ENCODE results near the gene BMP15. TPM values are rescaled to one million over a fixed set of nuclear protein-coding genes. Genes with fewer than 3 reads are reported as not detected.

The BMP15 gene
- total RNA-seq, 1 experiment from 2014 or later = not detected

DNA sequence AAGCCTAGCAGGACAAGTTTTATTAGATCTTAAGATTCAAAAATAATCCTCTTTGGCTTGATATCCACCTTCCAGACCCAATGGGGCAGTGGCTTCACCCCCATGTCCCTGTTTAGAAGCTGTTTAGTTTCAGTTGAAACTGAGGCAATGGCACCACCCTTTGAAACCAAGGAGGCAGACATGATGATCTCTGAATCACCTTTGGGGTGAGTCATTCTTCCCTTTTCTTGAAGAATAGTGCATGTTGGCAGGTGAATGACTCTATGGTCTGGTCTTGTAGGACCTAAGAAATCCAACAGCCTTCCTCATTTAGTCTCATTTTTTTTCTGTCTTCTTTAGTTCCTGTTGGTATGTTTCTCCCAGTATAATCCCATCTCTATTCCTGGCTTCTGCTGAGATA lies 29.5 kb upstream of the BMP15 start (continued):
- TF ChIP-seq, protein P1, sequence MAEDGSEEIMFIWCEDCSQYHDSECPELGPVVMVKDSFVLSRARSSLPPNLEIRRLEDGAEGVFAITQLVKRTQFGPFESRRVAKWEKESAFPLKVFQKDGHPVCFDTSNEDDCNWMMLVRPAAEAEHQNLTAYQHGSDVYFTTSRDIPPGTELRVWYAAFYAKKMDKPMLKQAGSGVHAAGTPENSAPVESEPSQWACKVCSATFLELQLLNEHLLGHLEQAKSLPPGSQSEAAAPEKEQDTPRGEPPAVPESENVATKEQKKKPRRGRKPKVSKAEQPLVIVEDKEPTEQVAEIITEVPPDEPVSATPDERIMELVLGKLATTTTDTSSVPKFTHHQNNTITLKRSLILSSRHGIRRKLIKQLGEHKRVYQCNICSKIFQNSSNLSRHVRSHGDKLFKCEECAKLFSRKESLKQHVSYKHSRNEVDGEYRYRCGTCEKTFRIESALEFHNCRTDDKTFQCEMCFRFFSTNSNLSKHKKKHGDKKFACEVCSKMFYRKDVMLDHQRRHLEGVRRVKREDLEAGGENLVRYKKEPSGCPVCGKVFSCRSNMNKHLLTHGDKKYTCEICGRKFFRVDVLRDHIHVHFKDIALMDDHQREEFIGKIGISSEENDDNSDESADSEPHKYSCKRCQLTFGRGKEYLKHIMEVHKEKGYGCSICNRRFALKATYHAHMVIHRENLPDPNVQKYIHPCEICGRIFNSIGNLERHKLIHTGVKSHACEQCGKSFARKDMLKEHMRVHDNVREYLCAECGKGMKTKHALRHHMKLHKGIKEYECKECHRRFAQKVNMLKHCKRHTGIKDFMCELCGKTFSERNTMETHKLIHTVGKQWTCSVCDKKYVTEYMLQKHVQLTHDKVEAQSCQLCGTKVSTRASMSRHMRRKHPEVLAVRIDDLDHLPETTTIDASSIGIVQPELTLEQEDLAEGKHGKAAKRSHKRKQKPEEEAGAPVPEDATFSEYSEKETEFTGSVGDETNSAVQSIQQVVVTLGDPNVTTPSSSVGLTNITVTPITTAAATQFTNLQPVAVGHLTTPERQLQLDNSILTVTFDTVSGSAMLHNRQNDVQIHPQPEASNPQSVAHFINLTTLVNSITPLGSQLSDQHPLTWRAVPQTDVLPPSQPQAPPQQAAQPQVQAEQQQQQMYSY (CRISPR knock-in tag; IDR thresholded peaks at IDR 0.05) = no peak
- TF ChIP-seq HMGA2 (CRISPR knock-in tag; IDR thresholded peaks at IDR 0.05) = no peak
- no peak for TF ChIP-seq JAZF1 (CRISPR knock-in tag; IDR thresholded peaks at IDR 0.05)
- TF ChIP-seq ZBTB21 (CRISPR knock-in tag; IDR thresholded peaks at IDR 0.05; ENCODE audit: borderline replicate concordance) = no peak

GRCh38 chrX:50888884-50889283 lies 21.7 kb upstream of the BMP15 start:
- no peak for TF ChIP-seq JAZF1 (CRISPR knock-in tag; IDR thresholded peaks at IDR 0.05)
- TF ChIP-seq, protein P2, sequence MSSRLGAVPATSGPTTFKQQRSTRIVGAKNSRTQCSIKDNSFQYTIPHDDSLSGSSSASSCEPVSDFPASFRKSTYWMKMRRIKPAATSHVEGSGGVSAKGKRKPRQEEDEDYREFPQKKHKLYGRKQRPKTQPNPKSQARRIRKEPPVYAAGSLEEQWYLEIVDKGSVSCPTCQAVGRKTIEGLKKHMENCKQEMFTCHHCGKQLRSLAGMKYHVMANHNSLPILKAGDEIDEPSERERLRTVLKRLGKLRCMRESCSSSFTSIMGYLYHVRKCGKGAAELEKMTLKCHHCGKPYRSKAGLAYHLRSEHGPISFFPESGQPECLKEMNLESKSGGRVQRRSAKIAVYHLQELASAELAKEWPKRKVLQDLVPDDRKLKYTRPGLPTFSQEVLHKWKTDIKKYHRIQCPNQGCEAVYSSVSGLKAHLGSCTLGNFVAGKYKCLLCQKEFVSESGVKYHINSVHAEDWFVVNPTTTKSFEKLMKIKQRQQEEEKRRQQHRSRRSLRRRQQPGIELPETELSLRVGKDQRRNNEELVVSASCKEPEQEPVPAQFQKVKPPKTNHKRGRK (CRISPR knock-in tag; IDR thresholded peaks at IDR 0.05; ENCODE audit: borderline replicate concordance) = no peak
- no peak for ATAC-seq
- POLR2A ChIA-PET = no interaction called here

DNA sequence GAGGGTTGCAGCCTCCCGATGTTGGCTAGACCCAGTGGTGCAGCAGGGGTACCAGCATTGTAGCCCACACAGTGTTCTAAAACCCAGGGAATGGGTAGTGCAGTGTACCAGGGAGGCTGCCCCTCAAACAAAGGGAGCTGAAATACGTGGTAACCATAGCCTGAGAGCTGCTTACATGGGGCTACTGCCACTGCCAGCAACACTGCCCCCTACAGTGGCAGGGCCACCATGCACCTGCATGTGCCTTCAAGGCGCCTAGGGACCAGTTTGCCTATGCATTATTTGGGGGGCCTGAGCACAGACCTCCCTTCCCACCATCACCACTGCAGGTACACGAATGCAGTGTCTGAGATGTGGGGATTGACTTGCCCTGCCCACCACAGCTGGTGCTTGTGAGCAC lies 21.0 kb upstream of the BMP15 start:
- CTCF ChIA-PET = interaction anchor here (0.6 to 1.1 kb wide), 9 partner anchors 10 to 192 kb away, joined by 3 to 12 read pairs (median 4); no protein-coding TSS in a partner anchor
- Mint-ChIP-seq H3K27me3 (ENCODE audit: low read depth) (no peaks in the 10 kb centered on the region), H3K27ac (no peak overlapping the region), H3K4me3 (no peak overlapping the region), H3K9me3 (peaks cover 7% of the 10 kb centered on the region), H3K36me3 (no peaks in the 10 kb centered on the region), H3K4me1 (no peaks in the 10 kb centered on the region)
- DNase-seq (ENCODE audit: low spot score) (peak; percentile 50), ATAC-seq (peak; percentile 66)
- POLR2A ChIA-PET = no interaction called here
- no peak for TF ChIP-seq RELA (CRISPR knock-in tag; IDR thresholded peaks at IDR 0.05; ENCODE audit: borderline replicate concordance)
- TF ChIP-seq, protein P3, sequence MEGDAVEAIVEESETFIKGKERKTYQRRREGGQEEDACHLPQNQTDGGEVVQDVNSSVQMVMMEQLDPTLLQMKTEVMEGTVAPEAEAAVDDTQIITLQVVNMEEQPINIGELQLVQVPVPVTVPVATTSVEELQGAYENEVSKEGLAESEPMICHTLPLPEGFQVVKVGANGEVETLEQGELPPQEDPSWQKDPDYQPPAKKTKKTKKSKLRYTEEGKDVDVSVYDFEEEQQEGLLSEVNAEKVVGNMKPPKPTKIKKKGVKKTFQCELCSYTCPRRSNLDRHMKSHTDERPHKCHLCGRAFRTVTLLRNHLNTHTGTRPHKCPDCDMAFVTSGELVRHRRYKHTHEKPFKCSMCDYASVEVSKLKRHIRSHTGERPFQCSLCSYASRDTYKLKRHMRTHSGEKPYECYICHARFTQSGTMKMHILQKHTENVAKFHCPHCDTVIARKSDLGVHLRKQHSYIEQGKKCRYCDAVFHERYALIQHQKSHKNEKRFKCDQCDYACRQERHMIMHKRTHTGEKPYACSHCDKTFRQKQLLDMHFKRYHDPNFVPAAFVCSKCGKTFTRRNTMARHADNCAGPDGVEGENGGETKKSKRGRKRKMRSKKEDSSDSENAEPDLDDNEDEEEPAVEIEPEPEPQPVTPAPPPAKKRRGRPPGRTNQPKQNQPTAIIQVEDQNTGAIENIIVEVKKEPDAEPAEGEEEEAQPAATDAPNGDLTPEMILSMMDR (IDR thresholded peaks at IDR 0.05) = peak; percentile 39; the same call in 1 of the 2 replicates

More at GRCh38 chrX:50888884-50889283, 21.7 kb upstream of the BMP15 start:
- CTCF ChIA-PET = interaction anchor here (0.6 to 1.1 kb wide), 9 partner anchors 10 to 192 kb away, joined by 3 to 12 read pairs (median 4); no protein-coding TSS in a partner anchor
- Mint-ChIP-seq H3K4me3 (no peak overlapping the region), H3K27me3 (ENCODE audit: low read depth) (no peaks in the 10 kb centered on the region), H3K4me1 (no peaks in the 10 kb centered on the region), H3K36me3 (no peaks in the 10 kb centered on the region), H3K9me3 (peaks cover 7% of the 10 kb centered on the region), H3K27ac (no peak overlapping the region)
- no peak for DNase-seq (ENCODE audit: low spot score)

DNA sequence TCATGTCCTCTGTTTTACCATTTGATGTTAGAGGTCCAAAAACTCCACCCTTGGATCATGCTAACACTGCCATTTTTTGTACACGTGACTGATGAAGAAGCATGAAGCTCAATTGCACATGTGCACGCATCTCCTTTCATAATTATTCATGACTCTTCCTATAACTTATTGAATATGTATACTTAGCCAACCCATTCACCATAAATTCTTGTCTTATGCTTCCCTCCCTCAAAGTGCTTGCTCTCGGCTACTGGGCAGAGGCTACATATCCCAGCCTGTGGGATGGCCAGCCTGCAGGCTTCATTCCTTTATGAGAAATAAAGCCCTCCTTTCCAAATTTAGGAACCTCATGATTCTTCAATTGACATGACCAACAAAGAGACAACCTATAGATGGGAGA lies 17.5 kb upstream of the BMP15 start:
- Mint-ChIP-seq H3K27me3 (ENCODE audit: low read depth) (no peaks in the 10 kb centered on the region), H3K4me3 (no peak overlapping the region), H3K4me1 (no peaks in the 10 kb centered on the region), H3K9me3 (peaks cover 7% of the 10 kb centered on the region), H3K27ac (no peak overlapping the region), H3K36me3 (no peaks in the 10 kb centered on the region)
- TF ChIP-seq, protein P3 (IDR thresholded peaks at IDR 0.05) = no peak
- no peak for TF ChIP-seq ZNF219 (CRISPR knock-in tag; IDR thresholded peaks at IDR 0.05; ENCODE audit: borderline replicate concordance)
- no peak for TF ChIP-seq ZNF416 (CRISPR knock-in tag; IDR thresholded peaks at IDR 0.05)
- no peak for TF ChIP-seq FOXP1 (CRISPR knock-in tag; IDR thresholded peaks at IDR 0.05; ENCODE audit: borderline replicate concordance)
- no peak for TF ChIP-seq ZNF423 (CRISPR knock-in tag; IDR thresholded peaks at IDR 0.05)
- DNase-seq (ENCODE audit: low spot score) (no peak), ATAC-seq (no peak)
- ChIA-PET CTCF (no interaction called here), POLR2A (no interaction called here)
